Measurements from ENCODE around the gene SMYD3.

DNA sequence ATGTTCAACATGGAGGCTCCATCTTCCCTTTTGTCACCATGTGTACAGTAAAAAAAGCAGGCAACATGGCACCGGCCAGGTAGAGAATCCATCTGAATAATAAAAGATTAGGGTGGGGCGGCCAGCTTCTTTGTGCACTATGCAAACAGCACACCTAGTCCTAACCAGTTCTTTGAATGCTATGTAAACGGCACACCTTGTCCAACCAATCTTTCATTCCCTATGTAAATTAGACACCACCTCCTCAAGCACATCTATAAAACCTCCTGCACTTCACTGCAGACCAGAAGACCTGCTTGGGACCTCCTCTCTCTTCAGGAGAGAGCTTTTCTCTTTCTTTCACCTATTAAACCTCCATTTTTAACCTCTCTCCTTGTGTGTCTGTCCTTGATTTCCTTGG, 30.8 kb upstream of the SMYD3 start:
- no peak for TF ChIP-seq CTCF (IDR thresholded peaks at IDR 0.05)
- no peak for TF ChIP-seq POLR2A (IDR thresholded peaks at IDR 0.05)
